GM23338 (cell line): ENCODE measurements around the gene PPP2R5D. TPM values are rescaled to one million over a fixed set of nuclear protein-coding genes. Genes with fewer than 3 reads are reported as not detected.

Experiments
- ATAC-seq: fragments of 200-7000 bp; cut with Tn5 transposase; 3 replicates; pipeline ENCODE4 v1.9.1; 2020
- DNase-seq: peaks from one replicate; pipeline ENCODE4 v3.0.0-alpha.2; 2015; ENCODE audit warnings: low spot score
- H2AFZ ChIP-seq: fragments of 200-600 bp; sonication (generic); 2 replicates; pipeline ENCODE4 v1.8.0; 2016; ENCODE audit warnings: antibody characterized with exemption, mild to moderate bottlenecking, moderate library complexity
- H3F3A ChIP-seq: fragments of 200-600 bp; sonication (generic); replicated peaks from 2 replicates; pipeline ENCODE4 v1.8.0; 2017; ENCODE audit warnings: antibody characterized with exemption, mixed run types, low read depth
- H3K27ac ChIP-seq: fragments of 200-600 bp; sonication (generic); 2 replicates; pipeline ENCODE4 v1.6.1; 2016; ENCODE audit warnings: low read depth
- H3K27me3 ChIP-seq: fragments of 200-600 bp; sonication (generic); 2 replicates; pipeline ENCODE4 v1.8.0; 2016; ENCODE audit warnings: mild to moderate bottlenecking, mixed run types, moderate library complexity; ENCODE audit not compliant: insufficient read depth
- H3K36me3 ChIP-seq: fragments of 200-600 bp; sonication (generic); 2 replicates; pipeline ENCODE4 v1.8.0; 2016; ENCODE audit warnings: mild to moderate bottlenecking; ENCODE audit not compliant: insufficient read depth
- H3K4me1 ChIP-seq: fragments of 200-600 bp; sonication (generic); 2 replicates; pipeline ENCODE4 v1.8.0; 2016; ENCODE audit warnings: mild to moderate bottlenecking, moderate library complexity; ENCODE audit not compliant: insufficient read depth
- H3K4me2 ChIP-seq: fragments of 200-600 bp; sonication (generic); 2 replicates; pipeline ENCODE4 v1.7.1; 2017; ENCODE audit warnings: mixed run types
- H3K4me3 ChIP-seq: fragments of 200-600 bp; sonication (generic); 2 replicates; pipeline ENCODE4 v1.6.1; 2016; ENCODE audit warnings: mixed run types
- H3K79me2 ChIP-seq: fragments of 200-600 bp; sonication (generic); replicated peaks from 2 replicates; pipeline ENCODE4 v1.8.0; 2017; ENCODE audit warnings: mild to moderate bottlenecking; ENCODE audit not compliant: insufficient read depth
- H3K9me2 ChIP-seq: fragments of 200-600 bp; sonication (generic); 2 replicates; pipeline ENCODE4 v1.8.0; 2017; ENCODE audit not compliant: insufficient read depth
- H4K20me1 ChIP-seq: fragments of 200-600 bp; sonication (generic); replicated peaks from 2 replicates; pipeline ENCODE4 v1.8.0; 2017; ENCODE audit warnings: mild to moderate bottlenecking; ENCODE audit not compliant: insufficient read depth
- H3K27ac Mint-ChIP-seq: 2 replicates; pipeline ENCODE4 v1.8.0; 2020; ENCODE audit warnings: inconsistent platforms, mild to moderate bottlenecking, moderate library complexity, mixed read lengths
- H3K27me3 Mint-ChIP-seq: 3 replicates; pipeline ENCODE4 v1.8.0; 2022; ENCODE audit warnings: low read depth, mild to moderate bottlenecking, moderate library complexity, mixed read lengths, inconsistent platforms; ENCODE audit not compliant: insufficient read depth, poor library complexity
- H3K36me3 Mint-ChIP-seq: 3 replicates; pipeline ENCODE4 v1.8.0; 2021; ENCODE audit warnings: low read depth, mild to moderate bottlenecking, inconsistent platforms, moderate library complexity, mixed read lengths
- H3K4me1 Mint-ChIP-seq: 3 replicates; pipeline ENCODE4 v1.8.0; 2020; ENCODE audit warnings: mild to moderate bottlenecking, inconsistent platforms, mixed read lengths
- H3K4me3 Mint-ChIP-seq: 3 replicates; pipeline ENCODE4 v1.8.0; 2021; ENCODE audit warnings: moderate library complexity, mild to moderate bottlenecking, inconsistent platforms, mixed read lengths
- H3K9me3 Mint-ChIP-seq: 3 replicates; pipeline ENCODE4 v1.8.0; 2020; ENCODE audit warnings: moderate library complexity, mild to moderate bottlenecking, inconsistent platforms, mixed read lengths
- CREB1 ChIP-seq: fragments of 250-450 bp; sonication (Bioruptor Pico); IDR thresholded peaks from 2 replicates; pipeline ENCODE4 v1.5.0; 2020; ENCODE audit warnings: low read depth, mild to moderate bottlenecking, moderate library complexity
- CTCF ChIP-seq, 2 experiments: fragments of 200-600 bp in 1 of 2; sonication (generic) in 1 of 2; conservative IDR thresholded peaks; 2 replicates each; pipeline versions ENCODE4 v1.5.1 to v1.6.1; 2016 to 2017; ENCODE audit warnings: antibody characterized with exemption in 2 of 2, low read depth in 2 of 2, mild to moderate bottlenecking in 2 of 2, moderate library complexity in 1 of 2
- ETS1 ChIP-seq: IDR thresholded peaks from 2 replicates; pipeline ENCODE4 v1.6.1; 2016; ENCODE audit warnings: antibody characterized with exemption
- EZH2 ChIP-seq: fragments of 200-600 bp; sonication (generic); IDR thresholded peaks from one replicate; pipeline ENCODE4 v1.8.0; 2017; ENCODE audit warnings: antibody characterized with exemption, mild to moderate bottlenecking, low read depth; ENCODE audit not compliant: unreplicated experiment
- EZH2phosphoT487 ChIP-seq: fragments of 200-600 bp; sonication (generic); IDR thresholded peaks from one replicate; pipeline ENCODE4 v1.8.1; 2018; ENCODE audit warnings: antibody characterized with exemption; ENCODE audit not compliant: unreplicated experiment
- JUNB ChIP-seq: IDR thresholded peaks from one replicate; pipeline ENCODE4 v1.6.1; 2016; ENCODE audit warnings: antibody characterized with exemption; ENCODE audit not compliant: unreplicated experiment
- NANOG ChIP-seq: IDR thresholded peaks from 2 replicates; pipeline ENCODE4 v1.6.1; 2016; ENCODE audit warnings: antibody characterized with exemption, borderline replicate concordance
- POLR2AphosphoS5 ChIP-seq: IDR thresholded peaks from 2 replicates; pipeline ENCODE4 v1.6.1; 2016; ENCODE audit warnings: antibody characterized with exemption, low read depth
- REST ChIP-seq: IDR thresholded peaks from one replicate; pipeline ENCODE4 v1.6.1; 2018; ENCODE audit warnings: antibody characterized with exemption; ENCODE audit not compliant: unreplicated experiment
- STAT1 ChIP-seq: IDR thresholded peaks from one replicate; pipeline ENCODE4 v1.6.1; 2016; ENCODE audit warnings: antibody characterized with exemption; ENCODE audit not compliant: unreplicated experiment
- ZNF114 ChIP-seq: fragments of 250-450 bp; sonication (Bioruptor Pico); IDR thresholded peaks from 2 replicates; pipeline ENCODE4 v1.5.0; 2020; ENCODE audit warnings: mild to moderate bottlenecking, moderate library complexity
- ZNF331 ChIP-seq: fragments of 250-450 bp; sonication (Bioruptor Pico); IDR thresholded peaks from 2 replicates; pipeline ENCODE4 v1.5.0; 2020; ENCODE audit warnings: low read depth, mild to moderate bottlenecking, moderate library complexity
- ZNF462 ChIP-seq: fragments of 250-450 bp; sonication (Bioruptor Pico); IDR thresholded peaks from 2 replicates; pipeline ENCODE4 v1.5.0; 2020; ENCODE audit warnings: mild to moderate bottlenecking, moderate library complexity
- polyA plus RNA-seq: library from polyadenylated mRNA; unstranded; fragments of >200 nt; fragmentation: Nextera tagmentation; extraction: Ambion mirVana; gene quantifications from 2 replicates; pipeline ENCODE4 v1.2.1, GENCODE V29; 2016
- total RNA-seq: library from RNA; depleted of rRNA; stranded (reverse); fragments of >200 nt; shearing (Covaris generic); gene quantifications from 2 replicates; pipeline ENCODE4 v1.2.3, GENCODE V29; 2014

The PPP2R5D gene
- total and polyA plus RNA-seq, 2 experiments from 2014 or later: 20.0 to 55.3 TPM

GRCh38 chr6:43058531-43058930 lies 74.2 kb downstream of the PPP2R5D start:
- TF ChIP-seq REST (no peak), POLR2AphosphoS5 (no peak), CTCF (conservative IDR thresholded peaks at IDR 0.05; ENCODE audit: low read depth in 2 of 2) (no peak), JUNB (no peak), STAT1 (no peak), EZH2phosphoT487 (no peak), NANOG (no peak), ETS1 (no peak), ZNF331 (CRISPR knock-in tag) (no peak), EZH2 (no peak), ZNF114 (CRISPR knock-in tag) (no peak), CREB1 (CRISPR knock-in tag) (no peak), ZNF462 (CRISPR knock-in tag) (no peak)
- H4K20me1 ChIP-seq: no peaks in the 10 kb centered on the region
- Mint-ChIP-seq H3K4me3 (peak overlapping the region; percentile 97), H3K4me1 (peaks cover 36% of the 10 kb centered on the region), H3K36me3 (peaks cover 21% of the 10 kb centered on the region), H3K27ac (peak overlapping the region; percentile 97), H3K27me3 (peaks cover 14% of the 10 kb centered on the region), H3K9me3 (no peaks in the 10 kb centered on the region; the same call in 1 of the 3 replicates)
- no peaks in the 10 kb centered on the region for H3K27me3 ChIP-seq
- H3K79me2 ChIP-seq: peaks cover 28% of the 10 kb centered on the region
- peak overlapping the region; percentile 67; the same call in 1 of the 2 replicates for H2AFZ ChIP-seq
- DNase-seq: no peak
- peaks cover 16% of the 10 kb centered on the region for H3F3A ChIP-seq
- H3K36me3 ChIP-seq: peaks cover 5% of the 10 kb centered on the region; the same call in 1 of the 2 replicates
- peak overlapping the region; percentile 100 for H3K4me2 ChIP-seq
- H3K9me2 ChIP-seq: no peaks in the 10 kb centered on the region
- peak overlapping the region; percentile 94; the same call in 1 of the 2 replicates for H3K27ac ChIP-seq
- H3K4me1 ChIP-seq: peaks cover 9% of the 10 kb centered on the region
- no peak for ATAC-seq
- peak overlapping the region; percentile 100 for H3K4me3 ChIP-seq
